ENCODE data around the gene NCAM1.
"Not testable (repeated sequence)": the region's sequence is repeated elsewhere in the genome, so short reads cannot be mapped to it uniquely, and the experiment has no call there.

The NCAM1 gene

GRCh38 chr11:112961146-112961668, at the start of gene NCAM1:
NCAM1 (plus strand) TSS chr11:112961420.
- no peak for DNase-seq

GRCh38 chr11:112922606-112923005, 38.6 kb upstream of the NCAM1 start:
- no peak for DNase-seq

GRCh38 chr11:112924836-112925235, 36.4 kb upstream of the NCAM1 start:
- DNase-seq, result not testable (repeated sequence)

GRCh38 chr11:112925516-112926310, 35.5 kb upstream of the NCAM1 start:
- no peak for DNase-seq

GRCh38 chr11:112928136-112928535, 33.1 kb upstream of the NCAM1 start:
- DNase-seq, result no peak

GRCh38 chr11:112929432-112929831, 31.8 kb upstream of the NCAM1 start:
- DNase-seq, result no peak

GRCh38 chr11:112931703-112932102, 29.5 kb upstream of the NCAM1 start:
- no peak for DNase-seq

GRCh38 chr11:112932593-112932992, 28.6 kb upstream of the NCAM1 start:
- DNase-seq, result no peak

GRCh38 chr11:112933970-112934369, 27.2 kb upstream of the NCAM1 start:
- no peak for DNase-seq

GRCh38 chr11:112941104-112941503, 20.1 kb upstream of the NCAM1 start:
- no peak for DNase-seq

- DNase-seq, result no peak
Observed at GRCh38 chr11:112942966-112943643, 18.1 kb upstream of the NCAM1 start.

GRCh38 chr11:112946866-112947265, 14.4 kb upstream of the NCAM1 start:
- DNase-seq, result no peak

- no peak for DNase-seq
Observed at GRCh38 chr11:112949781-112950575, 11.2 kb upstream of the NCAM1 start.

GRCh38 chr11:112958670-112959069, 2.5 kb upstream of the NCAM1 start:
- no peak for DNase-seq

GRCh38 chr11:112961751-112962578, 745 bp downstream of the NCAM1 start:
- DNase-seq, result no peak

GRCh38 chr11:112962579-112963367, 1.6 kb downstream of the NCAM1 start:
- DNase-seq, result no peak

- no peak for DNase-seq
Observed at GRCh38 chr11:112963368-112963955, 2.2 kb downstream of the NCAM1 start.

GRCh38 chr11:112965656-112966055, 4.4 kb downstream of the NCAM1 start:
- no peak for DNase-seq

- DNase-seq, result no peak
Observed at GRCh38 chr11:112966561-112966960, 5.3 kb downstream of the NCAM1 start.

- no peak for DNase-seq
Observed at GRCh38 chr11:112967082-112967481, 5.9 kb downstream of the NCAM1 start.

Data from SIG-M5 (cell line).